Measurements from ENCODE around the gene TSNAX.

GRCh38 chr1:231558708-231559185 lies 30.3 kb downstream of the TSNAX start:
- TF ChIP-seq CTCF (IDR thresholded peaks at IDR 0.05) (no peak), POLR2A (IDR thresholded peaks at IDR 0.05) (no peak)
